ENCODE data around the gene MUL1. TPM values are rescaled to one million over a fixed set of nuclear protein-coding genes. Genes with fewer than 3 reads are reported as not detected.

Gene MUL1
- total and polyA plus RNA-seq, 3 donors from 2014 or later, result 22.4 to 32.0 (median 28.9) TPM

- TF ChIP-seq POLR2A (IDR thresholded peaks at IDR 0.05) (no peak), CTCF (IDR thresholded peaks at IDR 0.05) (no peak)
- no peak overlapping the region for H3K4me3 ChIP-seq
- 86 to 92% methylated on average over 4 of the region's 4 CpGs for WGBS, 2 donors
- no peaks in the 10 kb centered on the region for H3K9me3 ChIP-seq
- no peaks in the 10 kb centered on the region for H3K27me3 ChIP-seq
- intact Hi-C loops (cut with DNase I; ENCODE audit: low total_unique reads), result no loop called here
- H3K36me3 ChIP-seq (ENCODE audit: low read depth, missing control alignments), result no peaks in the 10 kb centered on the region
- DNase-seq, result no peak
- no peak overlapping the region for H3K27ac ChIP-seq
- H3K4me1 ChIP-seq, result peaks cover 29% of the 10 kb centered on the region
These were observed 34.1 kb downstream of the MUL1 start for GRCh38 chr1:20473894-20474293.

GRCh38 chr1:20472860-20473711, 34.9 kb downstream of the MUL1 start:
- Histone ChIP-seq H3K4me1 (peaks cover 28% of the 10 kb centered on the region), H3K36me3 (ENCODE audit: low read depth, missing control alignments) (no peaks in the 10 kb centered on the region), H3K27me3 (no peaks in the 10 kb centered on the region), H3K9me3 (no peaks in the 10 kb centered on the region), H3K4me3 (peak overlapping the region in 1 of 2 donors; percentile 21), H3K27ac (no peak overlapping the region)
- intact Hi-C loops (cut with DNase I; ENCODE audit: low total_unique reads), result no loop called here
- TF ChIP-seq POLR2A (IDR thresholded peaks at IDR 0.05), result no peak
- no peak for TF ChIP-seq CTCF (IDR thresholded peaks at IDR 0.05)
- DNase-seq, result peak; percentile 88
- WGBS, 2 donors, result 29 to 35% methylated on average over 19 to 28 of the region's 28 CpGs

- TF ChIP-seq POLR2A (IDR thresholded peaks at IDR 0.05), result no peak
- no peak for TF ChIP-seq CTCF (IDR thresholded peaks at IDR 0.05)
- H3K9me3 ChIP-seq, result no peaks in the 10 kb centered on the region
- H3K4me3 ChIP-seq, result no peak overlapping the region
- H3K27me3 ChIP-seq, result no peaks in the 10 kb centered on the region
- peaks cover 18% of the 10 kb centered on the region for H3K4me1 ChIP-seq
- intact Hi-C loops (cut with DNase I; ENCODE audit: low total_unique reads), result no loop called here
- H3K36me3 ChIP-seq (ENCODE audit: low read depth, missing control alignments), result no peaks in the 10 kb centered on the region
- no peak overlapping the region for H3K27ac ChIP-seq
- WGBS, 2 donors, result 88 to 93% methylated on average over 4 of the region's 4 CpGs
- DNase-seq, result no peak
These were observed 35.8 kb downstream of the MUL1 start for GRCh38 chr1:20472121-20472520.

- DNase-seq, result peak; percentile 33
- no peak for TF ChIP-seq CTCF (IDR thresholded peaks at IDR 0.05)
- no peak for TF ChIP-seq POLR2A (IDR thresholded peaks at IDR 0.05)
- Histone ChIP-seq H3K4me3 (no peak overlapping the region), H3K9me3 (no peaks in the 10 kb centered on the region), H3K36me3 (ENCODE audit: low read depth, missing control alignments) (no peaks in the 10 kb centered on the region), H3K27ac (no peak overlapping the region), H3K27me3 (no peaks in the 10 kb centered on the region), H3K4me1 (peaks cover 7% of the 10 kb centered on the region)
- intact Hi-C loops (cut with DNase I; ENCODE audit: low total_unique reads), result no loop called here
- WGBS, 2 donors, result 56 to 65% methylated on average over 3 of the region's 3 CpGs
These were observed 37.8 kb downstream of the MUL1 start for GRCh38 chr1:20470194-20470593.

Measured in testis (tissue), 3 donors.